Stimulated activated naive CD8-positive, alpha-beta T cell treated with anti-CD3 and anti-CD28 coated beads, Interleukin-15, amount 100 ng/mL, for 72 hours (primary cell): ENCODE data around the gene KIAA1671.

ENCODE experiments used
- ATAC-seq: fragments of 150-1000 bp; cut with Tn5 transposase; 2 replicates; pipeline ENCODE4 v1.10.0; 2021; ENCODE audit warnings: mild to moderate bottlenecking, moderate library complexity
- DNase-seq, 2 donors: peaks; one replicate each; pipeline ENCODE4 v3.0.0; 2021 to 2022
- H3K27ac Mint-ChIP-seq, 2 donors: one replicate each; pipeline ENCODE4 v1.8.0; 2022; ENCODE audit warnings: mild to moderate bottlenecking in 2 of 2, mixed read lengths in 2 of 2, moderate library complexity in 2 of 2
- H3K27me3 Mint-ChIP-seq: one replicate; pipeline ENCODE4 v1.8.0; 2022; ENCODE audit warnings: mixed read lengths
- H3K4me1 Mint-ChIP-seq: one replicate; pipeline ENCODE4 v1.8.0; 2022; ENCODE audit warnings: mild to moderate bottlenecking, mixed read lengths
- H3K4me3 Mint-ChIP-seq, 2 donors: one replicate each; pipeline ENCODE4 v1.8.0; 2022; ENCODE audit warnings: mild to moderate bottlenecking in 2 of 2, mixed read lengths in 2 of 2, moderate library complexity in 1 of 2
- H3K9me3 Mint-ChIP-seq, 2 donors: one replicate each; pipeline ENCODE4 v1.8.0; 2022; ENCODE audit warnings: mixed read lengths in 2 of 2

Gene KIAA1671

GRCh38 chr22:25104367-25104766, 151.9 kb downstream of the KIAA1671 start:
- Mint-ChIP-seq H3K27ac (no peak overlapping the region), H3K27me3 (no peaks in the 10 kb centered on the region), H3K9me3 (no peaks in the 10 kb centered on the region), H3K4me3 (no peak overlapping the region), H3K4me1 (peaks cover 17% of the 10 kb centered on the region)
- DNase-seq (no peak), ATAC-seq (no peak)

GRCh38 chr22:25105817-25106650, 153.5 kb downstream of the KIAA1671 start:
- no peaks in the 10 kb centered on the region for H3K9me3 Mint-ChIP-seq
- H3K27me3 Mint-ChIP-seq = no peaks in the 10 kb centered on the region
- DNase-seq (no peak), ATAC-seq (peak; percentile 20)
- no peak overlapping the region for H3K4me3 Mint-ChIP-seq
- peaks cover 22% of the 10 kb centered on the region for H3K4me1 Mint-ChIP-seq
- no peak overlapping the region for H3K27ac Mint-ChIP-seq

GRCh38 chr22:25109878-25110595, 157.5 kb downstream of the KIAA1671 start:
- peaks cover 57% of the 10 kb centered on the region for H3K4me1 Mint-ChIP-seq
- peak overlapping the region; percentile 84 to 94 for H3K4me3 Mint-ChIP-seq
- ATAC-seq (no peak), DNase-seq (no peak)
- H3K9me3 Mint-ChIP-seq = no peaks in the 10 kb centered on the region
- no peaks in the 10 kb centered on the region for H3K27me3 Mint-ChIP-seq
- peak overlapping the region; percentile 64 to 90 for H3K27ac Mint-ChIP-seq

- DNase-seq (no peak), ATAC-seq (no peak)
- no peaks in the 10 kb centered on the region for H3K9me3 Mint-ChIP-seq
- peaks cover 57% of the 10 kb centered on the region for H3K4me1 Mint-ChIP-seq
- peak overlapping the region; percentile 84 to 94 for H3K4me3 Mint-ChIP-seq
- no peaks in the 10 kb centered on the region for H3K27me3 Mint-ChIP-seq
- peak overlapping the region in 1 of 2 donors; percentile 18 for H3K27ac Mint-ChIP-seq
Observed at GRCh38 chr22:25110596-25110845, 158.0 kb downstream of the KIAA1671 start.

- Mint-ChIP-seq H3K9me3 (no peaks in the 10 kb centered on the region), H3K4me1 (peaks cover 53% of the 10 kb centered on the region), H3K27ac (peak overlapping the region in 1 of 2 donors; percentile 95), H3K27me3 (no peaks in the 10 kb centered on the region), H3K4me3 (peak overlapping the region; percentile 84 to 94)
- DNase-seq (peak; percentile 48 to 51), ATAC-seq (peak; percentile 86)
Observed at GRCh38 chr22:25110846-25111578, 158.5 kb downstream of the KIAA1671 start.

GRCh38 chr22:25111579-25112517, 159.3 kb downstream of the KIAA1671 start:
- H3K4me3 Mint-ChIP-seq = peak overlapping the region; percentile 84 to 94
- DNase-seq = no peak
- H3K27me3 Mint-ChIP-seq = no peaks in the 10 kb centered on the region
- H3K4me1 Mint-ChIP-seq = peaks cover 49% of the 10 kb centered on the region
- peak overlapping the region; percentile 65 to 84 for H3K27ac Mint-ChIP-seq
- ATAC-seq = no peak
- H3K9me3 Mint-ChIP-seq = no peaks in the 10 kb centered on the region

- Mint-ChIP-seq H3K4me1 (peaks cover 49% of the 10 kb centered on the region), H3K9me3 (no peaks in the 10 kb centered on the region), H3K4me3 (peak overlapping the region in 1 of 2 donors; percentile 94), H3K27ac (peak overlapping the region in 1 of 2 donors; percentile 84), H3K27me3 (no peaks in the 10 kb centered on the region)
- ATAC-seq (no peak), DNase-seq (no peak)
Observed at GRCh38 chr22:25112538-25113253, 160.2 kb downstream of the KIAA1671 start.

- DNase-seq = no peak
- Mint-ChIP-seq H3K27me3 (no peaks in the 10 kb centered on the region), H3K9me3 (no peaks in the 10 kb centered on the region), H3K4me1 (peaks cover 49% of the 10 kb centered on the region), H3K4me3 (no peak overlapping the region), H3K27ac (no peak overlapping the region)
- no peak for ATAC-seq
Observed at GRCh38 chr22:25113316-25113721, 160.8 kb downstream of the KIAA1671 start.

GRCh38 chr22:25114369-25115362, 162.2 kb downstream of the KIAA1671 start:
- H3K27me3 Mint-ChIP-seq = no peaks in the 10 kb centered on the region
- peaks cover 48% of the 10 kb centered on the region for H3K4me1 Mint-ChIP-seq
- H3K9me3 Mint-ChIP-seq = no peaks in the 10 kb centered on the region
- ATAC-seq (no peak), DNase-seq (no peak)
- no peak overlapping the region for H3K4me3 Mint-ChIP-seq
- H3K27ac Mint-ChIP-seq = no peak overlapping the region

GRCh38 chr22:25119609-25120008, 167.1 kb downstream of the KIAA1671 start:
- Mint-ChIP-seq H3K27me3 (no peaks in the 10 kb centered on the region), H3K9me3 (no peaks in the 10 kb centered on the region), H3K4me1 (no peaks in the 10 kb centered on the region), H3K4me3 (no peak overlapping the region), H3K27ac (peak overlapping the region; percentile 1 to 8)
- no peak for DNase-seq
- ATAC-seq = no peak

- no peaks in the 10 kb centered on the region for H3K9me3 Mint-ChIP-seq
- no peak overlapping the region for H3K4me3 Mint-ChIP-seq
- no peaks in the 10 kb centered on the region for H3K4me1 Mint-ChIP-seq
- H3K27ac Mint-ChIP-seq = no peak overlapping the region
- ATAC-seq (no peak), DNase-seq (no peak)
- no peaks in the 10 kb centered on the region for H3K27me3 Mint-ChIP-seq
Observed at GRCh38 chr22:25120093-25120561, 167.6 kb downstream of the KIAA1671 start.

- peak overlapping the region; percentile 37 to 60 for H3K27ac Mint-ChIP-seq
- H3K4me1 Mint-ChIP-seq = no peaks in the 10 kb centered on the region
- H3K4me3 Mint-ChIP-seq = no peak overlapping the region
- DNase-seq (no peak), ATAC-seq (no peak)
- H3K27me3 Mint-ChIP-seq = no peaks in the 10 kb centered on the region
- H3K9me3 Mint-ChIP-seq = no peaks in the 10 kb centered on the region
Observed at GRCh38 chr22:25120761-25121212, 168.3 kb downstream of the KIAA1671 start.

GRCh38 chr22:25122136-25122764, 169.7 kb downstream of the KIAA1671 start:
- no peaks in the 10 kb centered on the region for H3K27me3 Mint-ChIP-seq
- peak overlapping the region in 1 of 2 donors; percentile 71 for H3K27ac Mint-ChIP-seq
- ATAC-seq (no peak), DNase-seq (no peak)
- H3K4me1 Mint-ChIP-seq = no peaks in the 10 kb centered on the region
- no peak overlapping the region for H3K4me3 Mint-ChIP-seq
- no peaks in the 10 kb centered on the region for H3K9me3 Mint-ChIP-seq
